GM10248 (cell line): ENCODE measurements around the gene GLT8D1.

Source experiments
- CTCF ChIA-PET: fragments of 300-600 bp; sonication (Branson Sonifier 250); formaldehyde crosslinking; extraction: SDS; loops from one replicate; lab custom pipeline; 2021; ENCODE audit warnings: antibody characterized with exemption; lab: Yijun Ruan, JAX
- POLR2A ChIA-PET: fragments of 350-650 bp; sonication (Branson Sonifier 250); formaldehyde crosslinking; extraction: SDS; loops from one replicate; lab custom pipeline; 2020; ENCODE audit warnings: antibody characterized with exemption; lab: Yijun Ruan, JAX
- DNase-seq: peaks from one replicate; pipeline ENCODE4 v3.0.0; 2012; ENCODE audit errors: extremely low spot score
- TF ChIP-seq, protein P1 (sequence below): IDR thresholded peaks from 2 replicates; pipeline ENCODE4 v1.5.1; 2012; ENCODE audit warnings: mild to moderate bottlenecking, low read depth; ENCODE audit errors: extremely low read depth, missing control alignments, control extremely low read depth

The GLT8D1 gene

DNA sequence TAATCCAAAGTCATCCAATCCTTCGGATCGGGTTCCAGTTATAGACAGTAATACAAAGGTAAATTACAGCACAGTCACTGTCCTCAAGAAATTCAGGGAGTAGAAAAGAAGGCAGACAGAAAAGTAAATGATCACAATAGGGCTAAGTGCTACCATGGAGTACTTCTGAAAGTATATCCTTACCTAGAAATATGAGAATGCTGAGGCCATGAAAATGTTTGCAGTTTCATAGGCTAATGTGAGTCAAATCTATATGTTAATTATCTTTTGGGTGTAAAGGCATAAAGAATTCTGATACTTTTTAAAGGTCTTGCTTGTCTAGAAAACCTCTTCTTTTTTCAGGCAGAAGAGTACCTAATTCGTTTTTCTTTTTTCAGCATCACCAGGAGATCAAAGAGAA, 49.7 kb downstream of the GLT8D1 start:
- CTCF ChIA-PET: interaction anchor here (0.7 to 1.6 kb wide), 2 partner anchors 10 to 29 kb away, joined by 3 to 4 read pairs; no protein-coding TSS in a partner anchor
- DNase-seq: no peak
- TF ChIP-seq, protein P1, sequence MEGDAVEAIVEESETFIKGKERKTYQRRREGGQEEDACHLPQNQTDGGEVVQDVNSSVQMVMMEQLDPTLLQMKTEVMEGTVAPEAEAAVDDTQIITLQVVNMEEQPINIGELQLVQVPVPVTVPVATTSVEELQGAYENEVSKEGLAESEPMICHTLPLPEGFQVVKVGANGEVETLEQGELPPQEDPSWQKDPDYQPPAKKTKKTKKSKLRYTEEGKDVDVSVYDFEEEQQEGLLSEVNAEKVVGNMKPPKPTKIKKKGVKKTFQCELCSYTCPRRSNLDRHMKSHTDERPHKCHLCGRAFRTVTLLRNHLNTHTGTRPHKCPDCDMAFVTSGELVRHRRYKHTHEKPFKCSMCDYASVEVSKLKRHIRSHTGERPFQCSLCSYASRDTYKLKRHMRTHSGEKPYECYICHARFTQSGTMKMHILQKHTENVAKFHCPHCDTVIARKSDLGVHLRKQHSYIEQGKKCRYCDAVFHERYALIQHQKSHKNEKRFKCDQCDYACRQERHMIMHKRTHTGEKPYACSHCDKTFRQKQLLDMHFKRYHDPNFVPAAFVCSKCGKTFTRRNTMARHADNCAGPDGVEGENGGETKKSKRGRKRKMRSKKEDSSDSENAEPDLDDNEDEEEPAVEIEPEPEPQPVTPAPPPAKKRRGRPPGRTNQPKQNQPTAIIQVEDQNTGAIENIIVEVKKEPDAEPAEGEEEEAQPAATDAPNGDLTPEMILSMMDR: no peak
- POLR2A ChIA-PET: no interaction called here

DNA sequence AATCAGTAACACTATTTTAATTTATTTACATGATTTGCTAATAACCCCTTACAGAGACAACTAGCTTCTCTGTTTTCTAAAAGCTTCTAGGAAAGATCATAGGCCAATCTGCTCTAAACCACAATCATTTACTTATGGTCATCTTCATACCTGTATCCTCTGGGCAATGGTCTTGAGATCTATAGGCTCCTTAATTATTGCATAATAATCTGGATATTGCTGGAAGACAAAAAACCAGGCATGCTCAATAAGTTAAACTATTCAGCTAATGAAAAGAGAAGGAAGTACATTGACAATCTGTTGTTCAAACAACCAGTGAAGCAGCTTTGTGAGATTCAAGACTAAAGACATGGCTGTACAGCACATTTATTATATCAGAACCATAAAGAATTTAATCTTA, 54.0 kb downstream of the GLT8D1 start:
- CTCF ChIA-PET: interaction anchor here (0.9 to 1.6 kb wide), 9 partner anchors 9 to 180 kb away, joined by 3 to 5 read pairs (median 3); no protein-coding TSS in a partner anchor
- no peak for DNase-seq
- POLR2A ChIA-PET: interaction anchor here (0.6 kb wide), 1 partner anchor 11 kb away, joined by 6 read pairs; no protein-coding TSS in a partner anchor
- TF ChIP-seq, protein P1: no peak

DNA sequence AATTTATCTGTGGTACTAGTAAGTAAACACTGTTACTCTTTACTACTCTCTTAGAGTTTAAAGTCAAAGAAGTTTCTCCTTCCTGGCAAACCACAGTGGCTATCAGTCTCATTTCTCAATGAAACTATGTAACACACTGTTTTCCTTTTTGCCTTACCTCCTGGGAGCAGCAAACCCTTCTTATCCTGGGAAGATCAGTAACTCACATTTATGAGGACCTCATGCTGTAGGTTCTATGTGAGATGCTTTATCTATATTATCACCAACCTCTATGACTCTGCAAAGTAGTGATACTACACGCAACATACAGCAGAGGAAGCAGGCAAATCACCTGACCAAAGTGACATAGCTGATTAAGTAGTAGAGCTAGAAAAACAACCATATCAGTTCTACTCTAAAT, 55.2 kb downstream of the GLT8D1 start:
- no peak for DNase-seq
- TF ChIP-seq, protein P1: no peak
- POLR2A ChIA-PET: no interaction called here
- CTCF ChIA-PET: interaction anchor here (0.6 to 1.6 kb wide), 8 partner anchors 8 to 31 kb away, joined by 3 to 5 read pairs (median 4); no protein-coding TSS in a partner anchor

DNA sequence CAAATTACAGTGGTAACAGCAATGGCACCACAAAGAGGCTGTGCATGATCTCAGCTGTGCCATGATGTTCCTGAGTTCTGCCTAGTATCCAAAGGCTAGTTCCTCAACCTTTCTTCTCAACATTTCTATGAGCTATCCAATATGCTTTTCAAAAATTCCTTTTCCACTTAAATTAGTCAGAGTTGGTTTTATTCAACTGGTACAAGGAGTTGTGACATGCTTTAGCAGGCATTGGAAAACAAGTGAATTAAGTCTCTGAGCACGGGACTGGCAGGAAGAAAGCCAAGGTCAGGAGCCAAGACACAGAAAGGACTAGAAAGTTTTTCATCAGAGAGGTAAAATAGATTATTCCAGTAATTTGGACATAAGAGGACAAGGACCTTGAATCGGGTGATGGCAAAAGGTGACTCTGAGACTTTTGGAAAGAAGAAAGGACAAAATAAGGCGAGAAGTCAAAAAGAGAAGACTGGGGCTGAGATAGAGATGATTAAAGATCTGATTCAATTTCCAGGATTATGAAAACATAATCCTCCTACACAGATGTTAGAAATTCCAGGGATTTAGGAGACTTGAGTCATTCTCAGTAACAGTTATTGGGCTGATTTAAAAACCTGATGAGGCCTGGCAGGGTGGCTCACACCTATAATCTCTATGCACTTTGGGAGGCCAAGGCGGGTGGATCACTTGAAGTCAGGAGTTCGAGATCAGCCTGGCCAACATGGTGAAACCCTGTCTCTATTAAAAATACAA, 56.0 kb downstream of the GLT8D1 start:
- no peak for DNase-seq
- TF ChIP-seq, protein P1: no peak
- POLR2A ChIA-PET: no interaction called here
- CTCF ChIA-PET: interaction anchor here (1.7 kb wide), 1 partner anchor 10 kb away, joined by 5 read pairs; no protein-coding TSS in a partner anchor

DNA sequence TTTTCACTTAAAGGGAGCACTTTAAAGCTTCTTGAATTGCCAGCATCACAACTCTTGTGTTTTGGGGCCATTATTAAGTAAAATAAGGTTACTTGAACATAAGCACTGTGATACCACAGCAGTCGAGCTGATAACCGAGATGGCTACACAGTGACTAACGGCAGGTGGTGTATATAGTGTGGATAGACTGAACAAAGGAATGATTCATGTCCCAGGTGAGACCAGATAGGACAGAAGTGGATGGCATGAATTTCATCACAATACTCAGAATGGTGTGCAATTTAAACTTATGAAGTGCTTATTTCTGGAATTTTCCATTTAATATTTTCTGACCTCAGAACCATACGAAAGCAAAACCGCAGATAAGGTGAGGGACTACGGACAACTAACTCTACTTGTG, 60.0 kb downstream of the GLT8D1 start:
- no peak for DNase-seq
- POLR2A ChIA-PET: no interaction called here
- CTCF ChIA-PET: interaction anchor here (1.1 kb wide), 1 partner anchor 14 kb away, joined by 3 read pairs; no protein-coding TSS in a partner anchor
- TF ChIP-seq, protein P1: no peak
